ENCODE measurements around the gene PRR3. TPM values are rescaled to one million over a fixed set of nuclear protein-coding genes. Genes with fewer than 3 reads are reported as not detected.
"Not testable (repeated sequence)": the region's sequence is repeated elsewhere in the genome, so short reads cannot be mapped to it uniquely, and the experiment has no call there.

PRR3 gene
- total RNA-seq, 1 experiment from 2014 or later: 6.1 TPM

DNA sequence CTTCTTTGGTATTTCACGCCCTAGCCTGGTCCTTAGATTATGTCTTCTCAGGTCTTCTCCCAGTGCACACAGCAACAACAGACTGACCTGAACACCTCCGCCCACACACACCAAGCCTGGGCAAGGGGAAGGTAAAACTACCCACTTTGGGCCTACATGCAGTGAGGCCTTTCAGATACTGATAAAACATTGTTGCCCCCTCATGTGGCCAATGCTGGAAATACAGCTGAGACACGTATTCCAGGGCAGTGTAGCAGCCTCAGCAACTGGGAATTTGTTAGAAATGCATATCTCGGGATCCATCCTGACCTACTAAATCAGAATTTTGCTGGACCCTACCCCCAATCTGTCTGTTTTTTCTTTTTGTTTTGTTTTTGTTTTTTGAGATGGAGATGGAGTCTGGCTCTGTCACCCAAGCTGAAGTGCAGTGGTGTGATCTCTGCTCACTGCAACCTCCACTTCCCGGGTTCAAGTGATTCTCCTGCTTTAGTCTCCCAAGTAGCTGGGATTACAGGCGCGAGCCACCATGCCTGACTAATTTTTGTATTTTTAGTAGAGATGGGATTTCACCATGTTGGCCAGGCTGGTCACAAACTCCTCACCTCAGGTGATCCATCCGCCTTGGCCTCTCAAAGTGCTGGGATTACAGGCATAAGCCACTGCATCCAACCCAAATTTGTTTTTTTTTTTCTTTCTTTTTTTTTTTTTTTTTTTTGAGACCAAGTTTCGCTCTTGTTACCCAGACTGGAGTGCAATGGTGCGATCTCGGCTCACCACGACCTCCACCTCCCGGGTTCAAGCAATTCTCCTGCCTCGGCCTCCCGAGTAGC is 40.4 kb downstream of the PRR3 start:
- H3K27me3 ChIP-seq (ENCODE audit: low read length); H3K9ac ChIP-seq (ENCODE audit: low read length); H3K27ac ChIP-seq (ENCODE audit: low read length); H3K79me2 ChIP-seq (ENCODE audit: low read length); H3F3A ChIP-seq (ENCODE audit: low read length, unreplicated experiment); H3K4me1 ChIP-seq (ENCODE audit: insufficient read depth, low read length); H3K9me2 ChIP-seq (replicated peaks; ENCODE audit: low read length); H4K20me1 ChIP-seq (ENCODE audit: low read length); H3K4me3 ChIP-seq (ENCODE audit: low read length); H2AFZ ChIP-seq (ENCODE audit: low read length); H3K4me2 ChIP-seq (ENCODE audit: low read length); H3K9me3 ChIP-seq (ENCODE audit: low read length): not testable (repeated sequence)
- ChIA-PET CTCF (interaction anchor here (0.7 to 2.0 kb wide), 6 partner anchors 17 to 133 kb away, joined by 3 to 19 read pairs (median 9); no protein-coding TSS in a partner anchor), POLR2A (ENCODE audit: unreplicated experiment) (interaction anchor here (0.5 kb wide), 2 partner anchors 10 to 70 kb away, joined by 4 to 6 read pairs; no protein-coding TSS in a partner anchor)
- peak; percentile 89 for ATAC-seq
- TSS peak; percentile 3 for BruUV-seq (replicated peaks)
- intact Hi-C loops (cut with micrococcal nuclease): loop anchor here (1.0 kb wide), 2 partner anchors 56 to 114 kb away; no protein-coding TSS in a partner anchor
- TF ChIP-seq, protein P1, sequence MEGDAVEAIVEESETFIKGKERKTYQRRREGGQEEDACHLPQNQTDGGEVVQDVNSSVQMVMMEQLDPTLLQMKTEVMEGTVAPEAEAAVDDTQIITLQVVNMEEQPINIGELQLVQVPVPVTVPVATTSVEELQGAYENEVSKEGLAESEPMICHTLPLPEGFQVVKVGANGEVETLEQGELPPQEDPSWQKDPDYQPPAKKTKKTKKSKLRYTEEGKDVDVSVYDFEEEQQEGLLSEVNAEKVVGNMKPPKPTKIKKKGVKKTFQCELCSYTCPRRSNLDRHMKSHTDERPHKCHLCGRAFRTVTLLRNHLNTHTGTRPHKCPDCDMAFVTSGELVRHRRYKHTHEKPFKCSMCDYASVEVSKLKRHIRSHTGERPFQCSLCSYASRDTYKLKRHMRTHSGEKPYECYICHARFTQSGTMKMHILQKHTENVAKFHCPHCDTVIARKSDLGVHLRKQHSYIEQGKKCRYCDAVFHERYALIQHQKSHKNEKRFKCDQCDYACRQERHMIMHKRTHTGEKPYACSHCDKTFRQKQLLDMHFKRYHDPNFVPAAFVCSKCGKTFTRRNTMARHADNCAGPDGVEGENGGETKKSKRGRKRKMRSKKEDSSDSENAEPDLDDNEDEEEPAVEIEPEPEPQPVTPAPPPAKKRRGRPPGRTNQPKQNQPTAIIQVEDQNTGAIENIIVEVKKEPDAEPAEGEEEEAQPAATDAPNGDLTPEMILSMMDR (conservative IDR thresholded peaks at IDR 0.05; ENCODE audit: low read depth, low read length): peak; percentile 76
- peaks cover 31% of the 10 kb centered on the region for H3K36me3 ChIP-seq (ENCODE audit: low read depth, low read length)
- DNase-seq: peak; percentile 93

DNA sequence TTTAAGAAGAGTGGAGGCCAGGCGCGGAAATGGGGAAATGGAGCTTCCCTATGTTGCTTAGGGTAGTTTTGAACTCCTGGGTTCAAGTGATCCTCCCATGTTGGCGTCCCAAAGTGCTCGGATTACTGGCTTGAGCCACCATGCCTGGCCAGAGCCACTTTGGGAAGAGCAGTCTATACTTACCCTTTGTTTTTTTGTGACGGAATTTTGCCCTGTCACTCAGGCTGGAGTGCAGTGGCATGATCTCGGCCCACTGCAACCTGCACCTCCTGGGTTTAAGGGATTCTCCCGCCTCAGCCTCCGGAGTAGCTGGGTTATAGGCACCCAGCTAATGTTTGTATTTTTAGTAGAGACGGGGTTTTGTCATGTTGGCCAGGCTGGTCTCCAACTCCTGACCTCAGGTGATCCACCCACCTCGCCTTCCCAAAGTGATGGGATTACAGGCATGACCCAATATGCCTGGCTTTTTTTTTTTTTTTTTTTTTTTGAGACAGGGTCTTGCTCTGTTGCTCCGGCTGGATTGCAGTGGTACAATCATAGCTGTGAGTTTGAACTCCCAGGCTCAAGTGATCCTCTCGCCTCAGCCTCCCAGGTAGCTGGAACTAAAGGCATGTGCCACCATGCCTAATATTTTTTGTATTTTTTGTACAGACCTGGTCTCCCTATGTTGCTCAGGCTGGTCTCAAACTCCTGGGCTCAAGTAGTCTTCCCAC is 42.0 kb downstream of the PRR3 start:
- CTCF ChIA-PET: interaction anchor here (0.6 to 1.8 kb wide), 4 partner anchors 11 to 78 kb away, joined by 3 to 8 read pairs (median 4); no protein-coding TSS in a partner anchor
- no peaks in the 10 kb centered on the region for H4K20me1 ChIP-seq (ENCODE audit: low read length)
- H3K4me1 ChIP-seq (ENCODE audit: insufficient read depth, low read length): no peaks in the 10 kb centered on the region
- peaks cover 3% of the 10 kb centered on the region for H3F3A ChIP-seq (ENCODE audit: low read length, unreplicated experiment)
- H3K9me2 ChIP-seq (replicated peaks; ENCODE audit: low read length): no peaks in the 10 kb centered on the region
- H3K4me3 ChIP-seq (ENCODE audit: low read length): no peak overlapping the region
- H3K4me2 ChIP-seq (ENCODE audit: low read length): no peak overlapping the region
- TF ChIP-seq EZH2 (IDR thresholded peaks at IDR 0.05; ENCODE audit: low read length, unreplicated experiment) (no peak), EZH2phosphoT487 (IDR thresholded peaks at IDR 0.05; ENCODE audit: borderline replicate concordance, low read length) (no peak)
- TF ChIP-seq, protein P1 (conservative IDR thresholded peaks at IDR 0.05; ENCODE audit: low read depth, low read length): no peak
- no TSS peak for BruUV-seq (replicated peaks)
- H2AFZ ChIP-seq (ENCODE audit: low read length): no peak overlapping the region
- no peak overlapping the region for H3K27ac ChIP-seq (ENCODE audit: low read length)
- ATAC-seq: peak; percentile 4; the same call in 1 of the 2 replicates
- peaks cover 37% of the 10 kb centered on the region for H3K36me3 ChIP-seq (ENCODE audit: low read depth, low read length)
- no peaks in the 10 kb centered on the region for H3K27me3 ChIP-seq (ENCODE audit: low read length)
- intact Hi-C loops (cut with micrococcal nuclease): no loop called here
- H3K79me2 ChIP-seq (ENCODE audit: low read length): no peaks in the 10 kb centered on the region
- H3K9me3 ChIP-seq (ENCODE audit: low read length): no peaks in the 10 kb centered on the region
- no peak overlapping the region for H3K9ac ChIP-seq (ENCODE audit: low read length)
- no peak for DNase-seq
- POLR2A ChIA-PET (ENCODE audit: unreplicated experiment): no interaction called here

Measured in PC-3 (cell line).